ENCODE measurements around the gene NOL4L.
"Not testable (repeated sequence)": the region's sequence is repeated elsewhere in the genome, so short reads cannot be mapped to it uniquely, and the experiment has no call there.

Gene NOL4L

DNA sequence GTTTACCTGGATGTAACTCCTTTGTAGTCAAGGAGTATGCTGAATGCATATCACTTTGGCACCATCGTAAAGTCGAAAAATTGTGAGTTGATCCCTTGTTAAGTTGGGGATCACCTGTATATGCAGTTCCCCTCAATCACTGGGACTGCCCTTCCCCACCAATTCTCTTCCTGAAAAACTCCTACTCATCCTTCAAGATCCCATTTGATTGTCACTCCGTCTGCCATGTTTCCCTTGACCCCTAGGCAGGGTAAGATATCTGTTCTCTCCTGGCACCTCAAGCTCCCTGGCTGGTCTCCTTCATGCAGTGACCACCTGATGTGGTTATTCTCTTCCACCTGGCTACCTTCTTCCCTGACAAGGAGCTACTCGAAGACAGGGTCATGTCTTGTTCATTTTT lies 10.0 kb upstream of the NOL4L start:
- DNase-seq: no peak

DNA sequence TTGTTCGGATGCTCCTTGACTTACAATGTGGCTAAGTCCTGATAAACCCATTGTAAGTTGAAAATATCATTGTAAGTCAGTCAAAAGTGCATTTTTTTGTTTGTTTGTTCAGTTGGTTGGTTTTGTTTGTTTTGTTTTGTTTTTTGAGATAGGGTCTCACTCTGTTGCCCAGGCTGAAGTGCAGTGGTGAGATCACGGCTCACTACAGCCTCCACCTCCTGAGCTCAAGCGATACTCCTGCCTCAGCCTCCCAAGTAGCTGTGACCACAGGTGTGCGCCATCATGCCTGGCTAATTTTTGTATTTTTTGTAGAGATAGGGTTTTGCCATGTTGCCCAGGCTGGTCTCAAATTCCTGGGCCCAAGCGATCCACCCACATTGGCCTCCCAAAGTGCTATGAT lies 9.5 kb upstream of the NOL4L start:
- DNase-seq: not testable (repeated sequence)

DNA sequence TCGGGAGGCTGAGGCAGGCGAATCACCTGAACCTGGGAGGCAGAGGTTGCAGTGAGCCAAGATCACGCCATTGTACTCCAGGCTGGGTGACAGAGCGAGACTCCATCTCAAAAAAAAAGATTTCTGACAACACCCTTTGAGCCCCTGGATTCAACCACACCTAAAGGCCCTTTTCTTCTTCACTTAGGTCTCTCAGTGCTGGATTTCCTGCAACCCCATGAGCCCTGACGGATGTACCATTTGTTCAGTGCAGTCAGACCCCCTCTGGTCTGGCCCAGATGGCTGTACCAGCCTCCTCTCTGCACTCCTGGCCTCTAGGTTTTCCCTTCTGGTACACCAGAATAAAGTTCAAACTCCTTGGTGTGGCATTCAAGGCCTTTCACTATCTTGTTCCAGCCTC lies 9.1 kb upstream of the NOL4L start:
- no peak for DNase-seq

DNA sequence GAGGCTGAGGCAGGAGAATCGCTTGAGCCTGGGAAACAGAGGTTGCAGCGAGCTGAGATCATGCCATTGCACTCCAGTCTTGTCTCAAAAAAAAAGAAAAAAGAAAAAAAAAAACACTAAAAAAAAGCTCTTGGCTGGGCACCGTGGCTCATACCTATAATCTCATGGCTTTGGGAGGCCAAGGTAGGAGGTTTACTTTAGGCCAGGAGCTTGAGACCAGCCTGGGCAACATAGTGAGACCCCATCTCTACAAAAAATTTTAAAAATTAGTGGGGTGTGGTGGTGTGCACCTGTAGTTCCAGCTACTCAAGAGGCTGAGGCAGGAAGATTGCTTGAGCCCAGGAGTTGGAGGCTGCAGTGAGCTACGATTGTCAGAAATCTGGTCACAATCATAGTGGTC lies 7.5 kb upstream of the NOL4L start:
- not testable (repeated sequence) for DNase-seq

DNA sequence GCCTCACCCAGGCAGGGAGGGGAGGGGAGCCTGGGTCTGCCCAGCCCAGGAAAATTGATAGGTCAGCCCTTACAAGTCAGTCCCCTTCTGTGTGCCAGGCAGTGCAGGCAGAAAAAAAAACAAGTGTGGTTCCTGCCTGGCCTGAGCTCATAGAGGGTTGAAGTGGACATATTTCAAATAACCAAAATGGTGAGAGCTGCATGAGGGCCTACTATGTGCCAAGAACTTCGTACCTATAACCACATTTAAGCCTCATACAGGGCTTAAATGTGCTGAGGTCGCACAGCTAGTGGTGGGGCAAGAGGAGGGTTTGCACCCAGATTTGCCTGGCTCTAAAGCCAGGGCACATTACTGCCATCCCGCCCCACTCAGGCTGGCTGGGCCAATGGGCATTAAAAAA lies 6.9 kb upstream of the NOL4L start:
- DNase-seq: no peak

DNA sequence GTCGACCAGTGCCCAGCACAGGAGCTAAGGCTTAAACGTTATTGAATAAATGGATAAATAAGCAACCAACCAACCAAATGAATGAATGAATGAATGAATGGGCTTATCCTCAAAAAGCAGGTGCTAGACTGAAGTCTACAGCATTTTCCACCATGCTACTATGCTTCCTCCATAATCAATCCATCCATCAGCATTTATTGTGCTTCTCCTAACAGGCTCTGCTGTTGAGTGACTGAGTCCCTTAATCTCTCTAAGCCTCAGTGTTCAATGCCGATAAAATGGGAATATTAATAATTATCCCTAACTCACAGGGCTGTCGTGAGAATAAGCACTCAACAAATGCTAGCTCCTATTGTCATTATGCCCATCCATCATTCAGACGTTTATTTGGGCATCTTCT lies 4.6 kb upstream of the NOL4L start:
- no peak for DNase-seq

DNA sequence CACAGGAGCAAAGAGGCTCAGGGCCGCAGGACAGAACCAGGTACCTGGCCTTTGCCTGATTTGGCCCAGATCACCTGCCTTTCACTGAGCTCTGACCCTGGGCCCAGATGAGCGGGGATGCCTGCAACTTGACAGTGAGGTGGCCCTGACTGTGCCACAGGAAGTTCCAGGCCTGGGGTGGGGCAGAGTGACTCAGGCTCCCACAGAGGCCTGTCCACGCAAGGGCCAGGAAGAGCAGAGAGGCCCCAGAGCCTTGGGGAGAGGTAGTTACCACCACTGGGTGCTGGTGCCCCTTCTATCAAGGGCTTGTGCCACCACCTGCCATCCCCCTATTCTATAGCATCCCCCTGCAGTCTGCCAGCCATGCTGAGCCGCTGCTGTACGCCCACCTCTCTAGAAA lies 4.1 kb upstream of the NOL4L start:
- no peak for DNase-seq

DNA sequence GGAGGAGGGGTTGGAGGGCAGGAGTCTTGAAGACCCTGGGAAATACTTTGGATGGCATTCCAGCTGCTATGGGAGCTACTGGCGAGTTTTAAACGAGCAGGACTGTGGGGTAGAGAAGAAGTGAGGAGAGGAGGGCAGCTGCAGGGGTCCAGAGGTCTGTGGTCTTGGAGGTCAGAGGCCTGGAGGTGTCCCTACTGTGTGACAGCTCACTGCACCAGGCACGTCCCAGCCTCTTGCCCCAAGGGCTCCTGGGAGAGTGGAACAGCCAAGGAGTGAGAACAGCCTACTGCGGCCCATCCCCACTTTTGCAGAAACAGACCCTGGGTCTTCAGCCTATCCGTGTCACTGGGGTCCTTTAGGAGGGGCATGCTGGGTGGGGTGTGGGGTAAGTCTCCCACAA lies 2.9 kb upstream of the NOL4L start:
- DNase-seq: no peak

DNA sequence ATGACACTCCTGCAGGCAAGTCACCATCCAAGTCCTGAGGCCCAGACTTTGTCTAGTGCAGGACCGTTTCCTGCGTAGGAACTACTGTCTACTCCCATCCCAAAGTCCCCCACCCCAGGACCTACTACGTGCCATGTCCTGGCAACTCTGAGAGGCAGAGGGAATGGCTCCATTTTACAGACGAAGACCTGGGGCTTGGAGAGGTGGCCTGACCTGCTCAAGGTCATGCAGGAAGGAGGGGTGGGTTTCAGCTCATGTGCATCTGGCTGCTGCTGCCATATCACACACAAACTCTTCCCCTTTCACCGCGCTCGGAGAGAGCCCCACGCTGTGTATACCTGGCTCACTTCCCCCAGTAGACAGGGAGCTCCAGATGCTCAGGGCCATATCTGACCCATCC lies 1.2 kb upstream of the NOL4L start:
- no peak for DNase-seq

DNA sequence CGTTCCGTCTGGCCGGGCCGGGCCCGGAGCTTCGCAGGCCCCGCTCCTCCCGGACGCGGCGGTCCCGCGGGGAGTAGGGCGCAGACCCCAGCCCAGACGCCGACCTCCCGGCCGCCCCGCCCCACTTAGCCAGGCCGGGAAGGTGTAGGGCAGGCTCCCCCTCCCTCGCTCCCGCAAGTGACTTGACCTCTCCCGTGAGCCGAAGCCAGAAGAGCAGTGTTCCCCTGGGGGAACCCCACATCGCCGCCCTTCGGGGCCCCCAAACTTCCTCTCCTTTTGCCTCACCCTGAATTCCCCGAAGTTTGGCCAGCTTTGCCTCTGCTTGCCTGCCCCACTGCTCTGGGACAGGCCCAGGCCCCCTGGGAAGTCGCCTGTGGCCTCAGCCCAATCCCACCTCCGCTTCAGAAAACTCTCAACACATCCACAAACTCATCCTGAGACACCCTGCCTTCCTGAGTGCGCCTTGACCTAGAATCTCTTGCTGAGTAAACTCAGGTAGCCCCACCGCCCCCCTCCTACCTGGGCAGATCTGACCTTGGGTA lies 524 bp upstream of the NOL4L start:
- no peak for DNase-seq

DNA sequence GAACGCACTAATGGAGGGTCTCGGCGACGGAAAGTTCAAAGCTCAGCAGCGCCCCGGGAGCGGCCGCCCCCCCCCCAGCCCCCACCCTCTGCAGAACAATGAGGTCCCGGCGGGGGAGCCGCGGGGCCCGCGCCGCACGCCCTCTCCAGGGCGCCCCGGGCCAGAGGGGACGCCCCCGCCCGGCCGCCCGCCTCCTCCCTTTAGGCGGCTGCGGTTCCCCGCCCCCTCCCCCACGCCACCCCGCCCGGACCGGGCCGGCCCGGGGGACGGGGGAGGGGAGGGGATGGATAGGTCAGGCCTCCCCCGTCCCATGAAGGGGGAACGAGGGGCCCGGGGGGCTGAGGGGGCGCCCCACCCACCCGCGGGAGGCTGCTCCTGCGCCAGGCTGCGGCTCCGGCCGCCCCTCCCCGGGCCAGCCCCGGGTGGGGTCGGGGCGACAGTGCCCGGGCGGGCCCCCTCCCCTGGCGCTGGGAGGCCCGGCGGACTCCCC lies 1.5 kb downstream of the NOL4L start:
- DNase-seq: no peak

DNA sequence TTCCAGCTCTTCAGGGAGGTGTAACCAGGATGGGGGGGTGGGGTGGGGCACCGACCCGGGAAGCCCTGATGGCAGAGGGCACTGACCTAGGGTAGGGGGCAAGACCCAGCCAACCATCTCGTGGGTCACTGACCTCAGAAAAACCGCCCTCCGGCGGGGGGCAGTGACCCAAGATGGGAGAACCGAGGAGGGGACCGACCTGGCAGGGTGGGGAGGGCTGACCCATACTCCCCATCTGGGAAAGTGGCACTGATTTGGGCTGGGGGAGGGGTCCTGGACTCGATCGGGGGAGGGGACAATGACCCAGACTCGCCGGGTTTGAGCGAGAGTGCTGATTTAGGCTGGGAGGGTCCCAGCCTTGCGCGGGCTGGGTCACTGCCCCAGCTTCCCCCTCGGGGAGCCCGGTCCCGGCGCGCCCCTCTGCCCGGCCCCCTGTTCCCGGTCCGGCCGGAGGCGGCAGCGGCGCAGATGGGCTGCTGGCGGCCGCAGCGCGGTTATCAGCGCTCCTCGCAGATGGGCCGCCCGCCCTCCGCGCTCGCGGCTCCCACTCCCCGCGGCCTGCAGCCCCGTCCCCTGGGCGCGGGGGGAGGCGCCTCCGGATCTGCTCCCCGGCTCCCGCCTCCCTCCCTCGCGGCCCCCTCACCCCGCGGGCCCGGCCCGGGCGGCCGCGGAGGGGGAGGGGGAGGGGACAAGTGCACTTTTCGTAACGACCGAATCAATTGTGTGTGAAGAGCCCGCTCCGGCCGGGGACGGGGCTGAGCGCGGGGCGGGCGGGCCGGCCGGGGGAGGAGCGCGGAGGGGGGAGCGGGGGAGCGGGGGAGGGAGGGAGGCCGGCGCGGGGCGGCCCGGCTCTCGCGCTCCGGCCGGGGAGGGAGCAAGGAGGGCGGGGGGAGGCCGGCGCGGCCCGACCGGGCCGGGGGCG lies 2.2 kb downstream of the NOL4L start:
- no peak for DNase-seq

DNA sequence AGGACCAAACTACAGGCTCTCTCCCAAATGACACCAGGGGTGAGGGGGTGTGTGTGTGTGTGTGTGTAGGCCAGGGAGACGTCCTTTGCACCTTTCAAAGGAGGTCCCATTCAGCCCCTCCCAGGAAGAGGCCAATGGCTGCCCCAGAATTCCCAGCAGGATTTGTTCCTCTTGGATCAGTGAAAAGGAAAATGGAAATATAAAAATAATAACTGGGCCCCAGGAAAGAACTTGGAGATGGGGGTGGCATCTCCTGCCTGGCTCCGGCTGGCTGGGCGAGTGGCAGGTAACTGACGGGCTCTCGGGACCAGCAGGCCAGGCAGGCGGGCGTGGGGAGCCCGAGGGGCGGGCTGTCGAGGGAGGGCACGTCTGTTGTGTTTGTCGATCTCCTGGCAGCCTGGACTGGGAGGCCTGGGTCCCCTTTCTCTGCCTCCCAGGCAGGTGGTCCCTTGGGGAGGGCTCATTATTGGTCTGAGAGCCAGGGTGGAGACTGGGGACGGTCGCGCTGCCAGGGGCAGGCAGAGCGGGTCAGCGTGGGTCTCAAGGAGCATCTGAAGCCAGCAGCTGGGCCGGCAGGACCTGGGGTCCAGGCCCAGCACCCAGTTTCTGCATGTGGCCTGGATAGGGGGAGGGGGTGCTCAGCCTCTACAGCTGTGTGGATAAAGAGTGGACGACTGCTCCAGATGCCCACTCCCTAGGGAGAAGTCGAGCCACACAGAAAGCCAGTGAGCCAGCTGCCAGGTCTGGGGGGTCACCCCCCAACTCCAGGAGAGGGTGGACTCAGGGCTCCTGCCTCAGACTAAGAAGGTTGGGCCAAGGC lies 3.1 kb downstream of the NOL4L start:
- DNase-seq: no peak

DNA sequence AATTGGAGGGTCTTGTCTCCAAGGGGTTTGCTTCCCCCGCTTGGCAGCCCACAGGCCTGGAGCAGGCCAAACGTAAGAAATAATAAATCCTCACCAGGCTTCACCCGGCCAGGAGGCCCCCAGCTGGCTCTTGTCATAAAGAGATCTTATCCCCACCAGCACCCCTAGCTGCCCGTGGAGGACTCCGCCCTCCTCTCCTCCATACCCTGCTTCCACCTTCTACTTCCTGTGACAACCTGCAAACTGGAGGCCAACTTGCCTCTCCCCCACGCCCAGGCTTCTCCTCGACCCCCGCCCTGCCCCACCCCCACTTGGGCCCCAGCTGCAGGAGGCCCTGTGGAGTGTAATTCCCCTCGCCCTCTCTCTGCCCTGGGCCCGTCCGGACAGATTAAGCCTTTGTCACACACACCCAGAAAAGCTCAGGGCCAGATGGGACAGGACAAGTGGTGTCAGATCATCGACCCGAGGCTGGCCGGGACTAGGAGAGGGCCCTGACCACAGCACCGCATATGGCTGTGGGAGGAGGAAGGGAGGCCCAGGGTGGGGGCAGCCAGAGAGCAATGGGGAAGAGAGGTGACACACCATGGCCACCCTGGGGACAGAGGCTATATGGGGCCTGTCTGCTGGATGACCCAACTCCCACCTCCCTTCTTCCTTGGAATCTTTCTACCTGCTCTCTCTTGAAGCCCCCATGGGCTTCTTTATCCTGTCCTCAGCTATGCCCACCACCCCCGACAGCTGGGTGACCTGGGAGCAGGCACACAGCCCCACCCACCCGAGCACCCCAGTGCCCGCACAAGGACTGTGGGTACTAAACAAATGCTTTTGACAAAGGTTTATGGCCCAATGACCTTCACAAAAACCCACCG lies 3.9 kb downstream of the NOL4L start:
- DNase-seq: no peak

DNA sequence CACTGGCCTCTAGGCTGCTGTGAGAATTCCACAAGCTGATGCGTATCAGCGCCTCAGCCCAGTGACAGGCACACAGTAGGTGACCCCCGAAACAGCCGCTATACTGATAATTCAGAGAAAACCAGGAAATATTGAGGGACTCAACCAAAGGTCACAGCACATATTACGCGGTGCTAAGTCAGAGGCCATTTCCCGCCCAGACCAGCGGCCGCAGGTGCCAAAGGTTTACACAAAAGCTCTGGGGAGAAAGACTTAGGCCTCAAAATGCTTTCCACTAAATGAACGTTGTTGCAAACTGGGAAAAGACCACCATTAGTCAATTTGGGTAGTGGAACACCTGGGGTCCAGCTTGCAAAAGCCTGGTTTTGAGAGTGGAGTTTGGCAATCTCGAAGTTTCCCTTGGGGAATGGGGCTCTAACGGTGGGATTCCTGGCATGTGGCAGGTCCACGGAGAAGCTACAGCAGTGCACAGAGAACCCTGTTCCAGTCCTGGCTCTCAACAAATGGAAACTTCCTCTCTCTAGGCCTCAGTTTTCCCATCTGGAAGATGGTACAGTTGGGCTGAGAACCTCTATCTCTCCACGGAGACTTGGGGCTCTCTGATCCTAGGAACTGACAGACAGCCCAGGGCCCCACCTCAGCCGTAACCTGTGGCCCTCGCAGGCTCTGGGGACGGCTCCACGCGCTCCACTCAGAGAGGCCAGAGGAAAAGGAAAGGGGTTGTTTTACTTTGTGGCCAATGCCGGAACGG lies 4.7 kb downstream of the NOL4L start:
- DNase-seq: no peak

DNA sequence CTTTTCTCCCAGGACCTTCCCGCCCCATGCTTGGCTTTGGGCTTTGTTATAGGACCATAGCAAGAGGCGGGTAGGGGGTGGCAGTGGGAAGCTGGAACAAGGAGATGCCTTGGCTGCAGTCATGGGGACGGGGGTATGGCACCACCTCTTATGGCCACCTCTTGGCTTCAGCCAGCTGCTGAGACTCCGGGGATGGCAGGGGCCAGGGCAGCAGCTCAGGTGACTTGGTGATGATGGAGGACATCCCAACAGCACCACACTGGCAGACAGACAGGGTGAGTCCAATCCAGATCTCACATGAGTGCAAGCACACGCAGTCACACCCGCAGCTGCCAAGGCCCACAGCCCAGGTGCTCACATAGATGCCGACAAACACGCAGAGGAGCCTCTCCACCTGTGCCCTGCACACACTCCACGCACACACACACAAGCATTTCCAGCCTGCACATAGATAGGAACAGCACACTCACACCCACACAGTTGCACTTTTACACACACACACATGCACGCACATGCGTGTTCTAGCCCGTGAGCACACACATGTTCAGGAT lies 6.2 kb downstream of the NOL4L start:
- DNase-seq: no peak

DNA sequence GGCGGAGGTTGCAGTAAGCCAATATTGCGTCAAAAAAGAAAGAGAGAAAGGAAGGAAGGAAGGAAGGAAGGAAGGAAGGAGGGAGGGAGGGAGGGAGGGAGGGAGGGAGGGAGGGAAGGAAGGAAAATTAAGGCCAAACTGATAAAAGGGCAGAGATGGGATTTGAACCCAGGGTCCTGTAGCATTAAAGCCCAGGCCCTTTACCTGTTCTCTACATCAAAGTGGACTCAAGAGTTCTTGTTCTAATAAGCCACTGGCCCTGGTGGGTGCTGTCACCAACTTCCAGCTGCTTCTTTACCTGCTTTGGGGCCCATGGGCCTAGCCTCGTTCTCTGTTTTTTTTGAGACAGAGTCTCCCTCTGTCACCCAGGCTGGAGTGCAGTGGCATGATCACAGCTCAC lies 7.1 kb downstream of the NOL4L start:
- DNase-seq: not testable (repeated sequence)

DNA sequence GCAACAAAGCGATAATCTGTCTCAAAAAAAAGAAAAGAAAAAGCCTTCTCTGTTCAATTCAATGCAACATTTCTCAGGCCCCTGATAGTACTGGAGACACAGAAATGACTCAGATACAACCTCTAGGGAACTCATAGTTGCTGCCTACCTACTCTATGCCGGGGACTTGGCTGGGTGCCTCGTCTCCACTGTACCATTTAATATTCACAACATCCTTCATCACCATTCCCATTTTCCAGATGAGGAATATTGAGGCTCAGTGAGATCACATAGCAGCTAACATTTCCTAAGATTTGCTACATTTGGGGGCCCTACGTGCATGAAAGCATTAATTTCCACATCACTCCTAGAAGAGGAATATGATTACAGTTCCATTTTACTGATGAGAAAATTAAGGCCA lies 7.5 kb downstream of the NOL4L start:
- DNase-seq: no peak

DNA sequence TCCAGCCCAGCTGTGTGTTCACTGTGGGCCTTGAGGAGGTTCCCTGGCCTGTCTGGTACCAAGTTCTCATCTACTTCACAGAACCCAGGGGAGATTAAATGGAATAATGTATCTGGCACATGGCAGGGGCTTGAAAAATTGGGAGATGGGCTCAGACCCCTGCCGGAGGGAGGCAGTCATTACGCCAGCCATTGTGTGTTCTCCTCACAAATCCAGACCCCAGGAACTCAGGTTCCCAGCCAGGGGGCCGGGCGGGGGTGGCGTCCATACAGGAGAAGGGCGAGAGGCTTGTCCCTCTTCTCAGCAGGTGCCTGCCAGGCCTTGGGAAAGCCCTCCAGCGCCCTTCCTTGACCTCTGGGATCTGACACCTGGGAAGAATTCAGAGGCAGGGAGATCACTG lies 8.1 kb downstream of the NOL4L start:
- no peak for DNase-seq

DNA sequence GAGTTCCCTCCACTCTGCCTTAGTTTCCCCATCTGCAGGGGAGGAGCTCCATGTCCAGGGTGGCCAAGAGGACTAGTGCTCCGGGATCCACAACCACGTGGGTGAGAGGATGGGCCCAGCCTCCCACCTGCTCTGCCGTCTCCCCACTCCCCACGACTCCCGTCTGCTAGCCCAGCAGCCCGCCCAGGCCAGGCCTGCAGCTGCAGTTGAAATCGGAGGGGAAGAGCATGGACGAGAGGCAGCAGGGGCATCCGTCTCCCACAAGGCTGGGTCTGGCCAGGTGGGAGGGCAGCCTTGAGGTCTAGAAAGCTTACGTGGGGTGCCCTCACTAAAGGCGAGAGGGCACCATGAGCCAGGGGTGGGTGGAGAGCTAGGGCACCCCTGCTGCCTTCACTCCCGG lies 8.6 kb downstream of the NOL4L start:
- DNase-seq: no peak

DNA sequence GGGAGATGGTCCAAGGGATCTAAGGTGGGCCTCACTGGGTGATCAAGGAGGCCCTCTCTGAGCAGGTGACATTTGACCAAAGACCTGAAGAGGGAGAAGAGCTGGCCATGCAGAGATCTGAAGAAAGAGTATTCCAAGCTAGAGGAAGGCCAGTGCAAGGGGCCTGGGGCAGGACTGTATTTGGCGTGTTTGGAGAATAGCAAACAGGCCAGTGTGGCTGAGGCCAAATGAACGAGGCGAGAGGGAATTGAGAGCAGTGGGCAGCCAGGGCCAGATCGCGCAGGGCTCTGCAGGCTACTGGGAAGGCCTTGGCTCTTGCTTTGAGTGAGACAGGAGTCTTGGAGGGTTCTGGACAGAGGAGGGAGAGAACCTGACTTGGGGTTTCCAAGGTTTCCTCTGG lies 9.3 kb downstream of the NOL4L start:
- no peak for DNase-seq

DNA sequence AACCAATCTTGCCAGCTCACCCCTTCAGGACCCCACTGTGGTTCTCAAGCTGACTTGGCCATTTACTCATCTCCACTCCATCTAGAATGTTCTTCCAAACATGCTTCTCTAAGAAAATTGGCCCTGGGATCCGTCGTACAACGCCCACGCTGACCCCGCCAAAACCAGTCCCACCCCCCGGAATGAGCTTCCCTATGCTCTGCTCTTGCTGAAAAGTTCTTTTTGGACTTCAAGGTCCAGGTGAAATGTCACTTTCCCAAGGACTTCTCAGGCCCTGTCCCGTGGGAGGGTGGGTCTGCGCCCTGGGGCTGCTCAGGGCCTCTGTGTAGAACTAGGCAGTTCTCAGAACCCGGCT lies 9.9 kb downstream of the NOL4L start:
- DNase-seq: no peak

Data from stimulated activated CD4-positive, alpha-beta T cell treated with anti-CD3 and anti-CD28 coated beads, Interleukin-12 subunit alpha, Interleukin-12 subunit beta, amount 100 ng/mL, for 4 hours (primary cell).